GM20431 (cell line): ENCODE data around the gene ABHD8.

ENCODE experiments used
- in situ Hi-C: fragments of 300-500 bp; cut with MseI, MboI; formaldehyde crosslinking; loops from one replicate; pipeline ENCODE4 v1.15.0; 2020; ENCODE audit warnings: low sequenced_read_pairs; ENCODE audit not compliant: unreplicated experiment

The ABHD8 gene

DNA sequence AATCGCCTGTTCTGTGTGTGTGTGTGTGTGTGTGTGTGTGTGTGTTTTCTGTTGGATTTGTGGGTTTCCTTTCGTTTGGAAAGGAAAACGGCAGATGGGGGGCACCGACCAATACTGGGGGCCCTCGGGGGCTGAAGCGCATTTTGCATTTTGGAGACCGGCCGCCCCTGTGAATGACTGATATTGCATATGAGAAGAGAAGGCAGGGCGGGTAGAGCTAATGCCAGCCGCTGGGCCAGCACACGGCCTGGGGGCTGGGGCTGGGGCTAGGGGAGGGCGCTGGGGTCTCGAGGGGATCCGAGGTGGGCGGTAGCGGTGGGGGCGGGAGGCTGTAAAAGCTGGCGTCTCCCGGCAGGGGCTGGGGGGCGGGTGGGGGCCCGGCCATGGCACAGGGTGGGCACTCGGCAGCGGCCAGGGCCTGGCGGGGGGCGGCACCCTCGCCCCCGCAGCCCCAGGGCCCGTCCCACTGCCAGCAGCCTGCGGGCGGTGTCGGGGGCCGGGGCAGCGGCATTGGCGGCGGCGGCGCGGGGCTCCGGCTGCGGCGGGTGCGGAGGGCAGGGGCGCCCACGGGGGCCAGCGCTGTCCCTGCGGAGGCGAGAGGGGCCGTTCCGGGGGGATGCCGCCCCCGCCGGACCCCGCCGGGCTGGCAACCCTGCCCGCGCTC, 20.2 kb upstream of the ABHD8 start:
- in situ Hi-C loops, result no loop called here

DNA sequence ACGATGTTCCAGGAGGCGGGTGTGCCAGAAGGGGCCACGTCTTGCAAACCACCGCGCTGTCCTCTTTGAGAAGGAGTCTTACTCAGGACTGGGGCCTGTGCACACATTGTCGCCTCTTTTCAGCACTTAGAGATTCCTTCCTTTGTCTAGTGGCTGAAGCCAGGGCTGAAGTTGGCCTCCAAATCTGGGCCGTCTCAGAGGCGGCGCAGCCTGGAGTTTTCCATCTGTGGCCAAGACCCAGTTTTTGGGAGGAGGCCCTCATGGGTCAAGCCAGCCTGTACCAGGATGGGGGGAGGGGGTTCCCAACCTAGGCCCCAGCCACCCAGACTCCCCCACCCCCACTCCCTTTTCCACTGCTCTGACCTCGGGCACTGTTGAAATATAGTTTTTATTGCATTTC, 19.6 kb upstream of the ABHD8 start:
- in situ Hi-C loops, result no loop called here

DNA sequence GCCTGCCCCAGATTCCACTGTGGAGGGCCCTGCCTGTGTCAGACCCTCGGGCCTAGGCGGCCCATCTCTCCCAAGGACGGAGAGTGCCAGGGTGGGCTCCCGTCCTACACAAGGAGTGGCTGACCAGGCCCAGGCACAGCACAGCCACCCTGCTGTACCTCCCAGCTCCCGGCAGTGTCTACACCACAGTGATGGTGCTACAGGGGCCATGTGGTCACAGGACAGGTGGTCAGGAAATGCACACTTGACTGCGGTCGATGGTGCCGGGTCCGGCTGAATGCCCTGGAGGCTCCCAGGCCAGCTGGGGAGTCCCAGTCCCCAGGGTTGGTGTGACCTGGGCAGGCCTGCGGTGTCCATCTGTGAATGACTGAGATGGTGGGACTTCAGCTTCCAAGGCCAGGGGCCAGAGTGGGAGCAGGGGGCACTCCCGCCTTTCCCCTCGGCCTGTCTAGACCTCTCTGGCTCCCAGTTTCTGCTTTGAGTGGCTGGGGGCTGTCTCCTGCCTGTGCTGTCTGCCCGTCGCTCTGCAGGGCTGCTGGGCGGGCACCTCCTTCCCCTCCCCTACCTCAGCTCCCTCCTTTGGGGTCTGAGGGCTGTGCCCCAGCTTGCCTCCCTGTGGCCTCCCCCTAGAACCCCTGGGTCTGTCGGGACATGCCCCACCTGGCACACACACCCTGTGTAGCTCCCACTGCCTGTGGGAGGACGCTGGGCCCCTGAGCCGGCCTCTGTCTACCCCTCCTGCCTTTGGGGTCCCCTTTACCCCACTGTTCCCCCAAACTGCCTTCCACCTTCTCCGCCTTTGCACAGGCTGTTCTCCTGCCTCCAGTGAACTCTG, 18.6 kb upstream of the ABHD8 start:
- in situ Hi-C loops, result no loop called here

- in situ Hi-C loops, result no loop called here
Observed at GRCh38 chr19:17320435-17320834, 17.2 kb upstream of the ABHD8 start.

GRCh38 chr19:17319473-17320238, 16.4 kb upstream of the ABHD8 start:
- in situ Hi-C loops, result no loop called here

- in situ Hi-C loops, result no loop called here
Observed at GRCh38 chr19:17318966-17319365, 15.7 kb upstream of the ABHD8 start.

DNA sequence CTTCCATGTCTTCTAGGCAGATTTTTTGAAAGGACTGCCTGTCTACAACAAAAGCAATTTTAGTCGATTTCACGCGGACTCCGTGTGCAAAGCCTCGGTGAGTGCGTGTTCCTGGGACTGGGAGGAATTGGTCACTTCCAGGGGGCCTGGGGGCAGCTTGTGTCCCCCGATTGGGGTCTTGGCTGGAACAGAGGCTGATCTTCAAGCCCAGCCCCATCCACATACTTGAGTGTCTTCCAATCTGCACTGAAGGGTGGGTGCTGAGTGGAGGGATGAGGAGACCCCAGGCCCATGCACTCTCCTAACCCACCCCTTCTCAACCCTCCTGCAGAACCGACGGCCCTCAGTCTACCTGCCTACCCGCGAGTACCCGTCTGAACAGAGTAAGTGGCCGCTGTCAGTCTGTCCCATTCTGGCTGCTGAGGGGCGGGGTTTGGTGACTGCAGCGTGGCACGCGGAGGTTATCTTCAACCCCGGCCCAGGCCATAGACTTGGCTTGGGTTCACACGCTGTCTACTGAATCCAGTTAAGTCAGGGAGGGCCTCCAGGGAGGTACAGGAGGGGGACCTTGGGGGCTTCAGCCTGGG, 10.9 kb upstream of the ABHD8 start:
- in situ Hi-C loops, result no loop called here

- in situ Hi-C loops, result no loop called here
Observed at GRCh38 chr19:17312189-17313113, 9.2 kb upstream of the ABHD8 start.

GRCh38 chr19:17311455-17312188, 8.4 kb upstream of the ABHD8 start:
- in situ Hi-C loops, result no loop called here

GRCh38 chr19:17309965-17310461, 6.8 kb upstream of the ABHD8 start:
- in situ Hi-C loops, result no loop called here

- in situ Hi-C loops, result no loop called here
Observed at GRCh38 chr19:17309198-17309964, 6.2 kb upstream of the ABHD8 start, which contains the start of gene DDA1. Gene DDA1 (plus strand): TSS chr19:17309563. CDS start chr19:17309655, 92 bp downstream.

DNA sequence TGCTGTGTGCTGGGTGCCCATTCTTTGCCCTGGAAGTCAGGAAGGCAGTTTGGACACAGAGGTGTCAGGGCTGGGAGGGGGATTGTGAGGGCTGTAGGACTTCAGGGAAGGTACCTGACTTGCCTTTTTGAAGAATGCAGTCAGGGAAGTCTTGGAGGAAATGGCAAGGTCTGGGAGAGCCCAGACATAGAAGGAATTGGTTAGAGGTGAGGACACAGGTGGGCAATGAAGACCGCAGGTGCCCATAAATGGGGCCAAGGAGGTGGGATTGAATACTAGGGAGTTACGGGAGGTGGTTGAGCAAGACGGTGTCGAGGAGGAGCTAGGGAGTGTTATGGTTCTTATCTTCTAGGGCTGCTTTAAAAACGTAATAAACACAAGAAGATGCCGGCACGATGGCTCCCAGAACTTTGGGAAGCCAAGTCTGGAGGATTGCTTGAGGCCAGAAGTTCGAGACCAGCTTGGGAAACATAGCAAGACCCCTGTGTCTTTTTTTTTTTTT, 4.7 kb upstream of the ABHD8 start:
- in situ Hi-C loops, result no loop called here

DNA sequence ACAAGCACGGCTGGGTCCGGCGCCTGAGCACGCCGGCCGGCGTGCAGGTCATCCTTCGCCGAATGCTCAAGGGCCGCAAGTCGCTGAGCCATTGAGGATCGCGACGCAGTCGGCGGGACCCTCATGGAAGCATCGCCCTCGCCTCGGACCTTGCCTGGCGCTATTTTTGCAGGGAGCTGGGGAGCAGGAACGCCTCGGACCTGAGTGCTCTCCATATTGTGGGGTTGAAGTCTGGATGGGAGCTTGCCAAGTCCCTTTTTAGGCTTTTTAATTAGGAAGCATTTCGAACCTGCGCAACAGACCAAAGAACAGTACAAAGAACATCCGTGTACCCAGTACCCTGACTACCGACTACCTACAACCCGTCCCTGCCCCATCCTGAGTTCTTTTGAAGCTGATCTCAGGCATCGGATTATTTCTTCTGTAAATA, 3.1 kb upstream of the ABHD8 start:
- in situ Hi-C loops, result no loop called here

- in situ Hi-C loops, result no loop called here
Observed at GRCh38 chr19:17305517-17306284, 2.5 kb upstream of the ABHD8 start, which contains the start of gene MRPL34. Gene MRPL34 (plus strand): TSS chr19:17305872. CDS start chr19:17305893, 21 bp downstream.

DNA sequence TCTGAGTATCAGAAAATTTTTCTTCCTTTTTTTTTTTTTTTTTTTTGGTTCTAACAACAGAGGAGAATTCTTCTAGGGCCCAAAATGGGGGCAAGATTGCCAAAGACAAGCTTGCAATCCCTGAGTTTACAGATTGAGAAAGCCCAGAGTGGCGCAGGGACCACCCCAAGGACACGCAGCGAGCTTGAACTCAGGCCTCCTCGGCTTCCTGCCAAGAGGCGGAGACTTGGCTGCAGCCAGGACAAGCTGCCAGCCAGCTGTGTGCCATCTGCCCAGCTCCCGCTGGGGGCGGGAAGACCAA, 1.9 kb upstream of the ABHD8 start:
- in situ Hi-C loops, result no loop called here

DNA sequence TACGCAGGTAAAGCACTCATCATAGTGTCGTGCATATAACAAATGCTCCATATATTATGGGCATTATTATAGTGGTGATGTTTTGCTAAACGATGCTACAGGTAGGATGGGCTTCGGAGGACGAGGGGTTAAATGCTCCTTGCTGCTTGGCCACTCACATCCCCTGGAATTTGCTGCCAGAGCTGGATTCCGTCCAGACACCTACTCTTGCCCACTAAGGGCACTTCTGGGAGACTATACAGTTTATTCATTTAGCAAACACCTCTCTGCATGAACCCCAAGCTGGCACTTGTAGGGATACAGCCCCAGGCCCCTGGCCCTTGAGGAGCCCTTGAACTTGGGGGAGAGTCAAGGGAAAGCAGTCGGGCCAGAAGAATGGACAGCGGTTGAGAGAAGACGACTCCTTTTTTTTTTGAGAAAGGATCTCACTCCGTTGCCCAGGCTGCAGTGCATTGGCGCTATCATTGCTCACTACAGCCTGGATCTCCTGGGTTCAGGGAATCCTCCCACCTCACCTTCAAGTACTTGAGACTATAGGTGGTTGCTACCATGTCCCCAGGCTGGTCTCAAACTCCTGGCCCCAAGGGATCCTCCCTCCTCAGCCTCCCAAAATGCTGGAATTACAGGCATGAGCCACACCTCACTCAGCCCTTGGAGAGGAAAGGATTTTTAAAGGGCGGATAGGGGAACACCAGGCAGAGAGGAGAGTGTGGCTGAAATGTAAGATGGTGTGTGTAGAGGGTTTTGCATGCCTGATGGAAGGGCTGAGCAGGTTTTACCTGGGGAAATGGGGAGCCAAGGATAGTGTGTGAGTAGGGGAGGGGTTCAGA, 1.4 kb upstream of the ABHD8 start:
- in situ Hi-C loops, result no loop called here
